HepG2 (cell line): ENCODE data around the gene TLE1. TPM values are rescaled to one million over a fixed set of nuclear protein-coding genes. Genes with fewer than 3 reads are reported as not detected.

Experiments used
- MTA1 ChIP-seq: sonication (generic); formaldehyde crosslinking; IDR thresholded peaks from 2 replicates; pipeline ENCODE4 v1.4.0; 2020; ENCODE audit warnings: missing genetic modification reagents, mild to moderate bottlenecking, borderline replicate concordance
- polyA plus RNA-seq, 8 experiments: library from polyadenylated mRNA; depleted of rRNA in 3 of 8; stranded (reverse) in 7 of 8; unstranded in 1 of 8; fragments of >200 nt; fragmentation: Illumina TruSeq in 4 of 8; extraction: Trizol in 4 of 8; gene quantifications; 2 replicates each; pipeline versions ENCODE4 v1.2.1 to v1.2.3, GENCODE V29; 2011 to 2016; ENCODE audit warnings: low read depth in 4 of 8, missing spikeins in 1 of 8, mixed read lengths in 1 of 8; ENCODE audit not compliant: insufficient read depth in 1 of 8
- total RNA-seq, 5 experiments: library from RNA; depleted of rRNA; stranded (reverse); fragments of >200 nt; fragmentation: Illumina TruSeq; extraction: Trizol; gene quantifications; 2 replicates each; pipeline ENCODE4 v1.2.3, GENCODE V29; 2016; ENCODE audit warnings: low read depth in 1 of 5
- TF ChIP-seq, protein P1 (sequence below): sonication (generic); formaldehyde crosslinking; IDR thresholded peaks from 2 replicates; pipeline ENCODE4 v1.5.0; 2020; ENCODE audit warnings: mild to moderate bottlenecking, missing genetic modification reagents, borderline replicate concordance
- TF ChIP-seq, protein P2 (sequence below): sonication (generic); IDR thresholded peaks from 2 replicates; pipeline ENCODE4 v1.6.1; 2016; ENCODE audit warnings: low read depth, borderline replicate concordance
- TF ChIP-seq, protein P3 (sequence below): sonication (generic); formaldehyde crosslinking; conservative IDR thresholded peaks from 2 replicates; pipeline ENCODE4 v1.4.0; 2020; ENCODE audit warnings: mild to moderate bottlenecking, missing genetic modification reagents, moderate library complexity
- TF ChIP-seq, protein P4 (sequence below): sonication (generic); formaldehyde crosslinking; IDR thresholded peaks from 2 replicates; pipeline ENCODE4 v1.4.0; 2020; ENCODE audit warnings: missing genetic modification reagents
- TF ChIP-seq, protein P5 (sequence below): sonication (generic); formaldehyde crosslinking; IDR thresholded peaks from 2 replicates; pipeline ENCODE4 v1.5.1; 2020; ENCODE audit warnings: mild to moderate bottlenecking, missing genetic modification reagents, moderate library complexity
- TF ChIP-seq, protein P6 (sequence below): IDR thresholded peaks from 2 replicates; pipeline ENCODE4 v1.6.1; 2012; ENCODE audit warnings: inconsistent platforms

The TLE1 gene
- total and polyA plus RNA-seq, 2 of the 13 experiments (the other 11 are each of a cell fraction or from before 2014, with no cell fraction given), result 35.9 to 109 TPM

DNA sequence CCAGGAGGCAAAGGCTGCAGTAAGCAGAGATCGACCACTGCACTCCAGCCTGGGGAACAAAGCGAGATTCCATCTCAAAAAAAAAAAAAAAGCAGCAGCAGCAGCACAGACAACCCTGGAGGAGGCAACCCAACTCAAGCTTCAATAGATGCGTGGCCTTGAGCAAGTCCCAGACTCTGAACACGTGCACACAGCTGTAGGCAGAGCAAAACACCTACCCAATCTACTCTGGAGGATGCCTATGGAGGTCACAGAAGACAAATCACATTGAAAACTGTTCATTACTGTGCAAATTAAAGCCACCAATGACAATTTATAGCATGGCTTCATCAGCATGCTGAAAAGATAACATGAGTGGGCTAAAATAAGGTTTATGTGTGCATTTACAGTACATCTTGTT is 7.2 kb downstream of the TLE1 start (continued):
- TF ChIP-seq, protein P1, sequence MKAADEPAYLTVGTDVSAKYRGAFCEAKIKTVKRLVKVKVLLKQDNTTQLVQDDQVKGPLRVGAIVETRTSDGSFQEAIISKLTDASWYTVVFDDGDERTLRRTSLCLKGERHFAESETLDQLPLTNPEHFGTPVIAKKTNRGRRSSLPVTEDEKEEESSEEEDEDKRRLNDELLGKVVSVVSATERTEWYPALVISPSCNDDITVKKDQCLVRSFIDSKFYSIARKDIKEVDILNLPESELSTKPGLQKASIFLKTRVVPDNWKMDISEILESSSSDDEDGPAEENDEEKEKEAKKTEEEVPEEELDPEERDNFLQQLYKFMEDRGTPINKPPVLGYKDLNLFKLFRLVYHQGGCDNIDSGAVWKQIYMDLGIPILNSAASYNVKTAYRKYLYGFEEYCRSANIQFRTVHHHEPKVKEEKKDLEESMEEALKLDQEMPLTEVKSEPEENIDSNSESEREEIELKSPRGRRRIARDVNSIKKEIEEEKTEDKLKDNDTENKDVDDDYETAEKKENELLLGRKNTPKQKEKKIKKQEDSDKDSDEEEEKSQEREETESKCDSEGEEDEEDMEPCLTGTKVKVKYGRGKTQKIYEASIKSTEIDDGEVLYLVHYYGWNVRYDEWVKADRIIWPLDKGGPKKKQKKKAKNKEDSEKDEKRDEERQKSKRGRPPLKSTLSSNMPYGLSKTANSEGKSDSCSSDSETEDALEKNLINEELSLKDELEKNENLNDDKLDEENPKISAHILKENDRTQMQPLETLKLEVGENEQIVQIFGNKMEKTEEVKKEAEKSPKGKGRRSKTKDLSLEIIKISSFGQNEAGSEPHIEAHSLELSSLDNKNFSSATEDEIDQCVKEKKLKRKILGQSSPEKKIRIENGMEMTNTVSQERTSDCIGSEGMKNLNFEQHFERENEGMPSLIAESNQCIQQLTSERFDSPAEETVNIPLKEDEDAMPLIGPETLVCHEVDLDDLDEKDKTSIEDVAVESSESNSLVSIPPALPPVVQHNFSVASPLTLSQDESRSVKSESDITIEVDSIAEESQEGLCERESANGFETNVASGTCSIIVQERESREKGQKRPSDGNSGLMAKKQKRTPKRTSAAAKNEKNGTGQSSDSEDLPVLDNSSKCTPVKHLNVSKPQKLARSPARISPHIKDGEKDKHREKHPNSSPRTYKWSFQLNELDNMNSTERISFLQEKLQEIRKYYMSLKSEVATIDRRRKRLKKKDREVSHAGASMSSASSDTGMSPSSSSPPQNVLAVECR, result peak; percentile 25; the same call in 1 of the 2 replicates
- TF ChIP-seq, protein P2, sequence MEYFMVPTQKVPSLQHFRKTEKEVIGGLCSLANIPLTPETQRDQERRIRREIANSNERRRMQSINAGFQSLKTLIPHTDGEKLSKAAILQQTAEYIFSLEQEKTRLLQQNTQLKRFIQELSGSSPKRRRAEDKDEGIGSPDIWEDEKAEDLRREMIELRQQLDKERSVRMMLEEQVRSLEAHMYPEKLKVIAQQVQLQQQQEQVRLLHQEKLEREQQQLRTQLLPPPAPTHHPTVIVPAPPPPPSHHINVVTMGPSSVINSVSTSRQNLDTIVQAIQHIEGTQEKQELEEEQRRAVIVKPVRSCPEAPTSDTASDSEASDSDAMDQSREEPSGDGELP, result 0 out of 2 replicates have a peak, but pooled peaks have one; percentile 34
- TF ChIP-seq, protein P3, sequence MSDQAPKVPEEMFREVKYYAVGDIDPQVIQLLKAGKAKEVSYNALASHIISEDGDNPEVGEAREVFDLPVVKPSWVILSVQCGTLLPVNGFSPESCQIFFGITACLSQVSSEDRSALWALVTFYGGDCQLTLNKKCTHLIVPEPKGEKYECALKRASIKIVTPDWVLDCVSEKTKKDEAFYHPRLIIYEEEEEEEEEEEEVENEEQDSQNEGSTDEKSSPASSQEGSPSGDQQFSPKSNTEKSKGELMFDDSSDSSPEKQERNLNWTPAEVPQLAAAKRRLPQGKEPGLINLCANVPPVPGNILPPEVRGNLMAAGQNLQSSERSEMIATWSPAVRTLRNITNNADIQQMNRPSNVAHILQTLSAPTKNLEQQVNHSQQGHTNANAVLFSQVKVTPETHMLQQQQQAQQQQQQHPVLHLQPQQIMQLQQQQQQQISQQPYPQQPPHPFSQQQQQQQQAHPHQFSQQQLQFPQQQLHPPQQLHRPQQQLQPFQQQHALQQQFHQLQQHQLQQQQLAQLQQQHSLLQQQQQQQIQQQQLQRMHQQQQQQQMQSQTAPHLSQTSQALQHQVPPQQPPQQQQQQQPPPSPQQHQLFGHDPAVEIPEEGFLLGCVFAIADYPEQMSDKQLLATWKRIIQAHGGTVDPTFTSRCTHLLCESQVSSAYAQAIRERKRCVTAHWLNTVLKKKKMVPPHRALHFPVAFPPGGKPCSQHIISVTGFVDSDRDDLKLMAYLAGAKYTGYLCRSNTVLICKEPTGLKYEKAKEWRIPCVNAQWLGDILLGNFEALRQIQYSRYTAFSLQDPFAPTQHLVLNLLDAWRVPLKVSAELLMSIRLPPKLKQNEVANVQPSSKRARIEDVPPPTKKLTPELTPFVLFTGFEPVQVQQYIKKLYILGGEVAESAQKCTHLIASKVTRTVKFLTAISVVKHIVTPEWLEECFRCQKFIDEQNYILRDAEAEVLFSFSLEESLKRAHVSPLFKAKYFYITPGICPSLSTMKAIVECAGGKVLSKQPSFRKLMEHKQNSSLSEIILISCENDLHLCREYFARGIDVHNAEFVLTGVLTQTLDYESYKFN (CRISPR knock-in tag), result 0 out of 2 replicates have a peak, but pooled peaks have one; percentile 10
- TF ChIP-seq MTA1, result no peak
- TF ChIP-seq, protein P4, sequence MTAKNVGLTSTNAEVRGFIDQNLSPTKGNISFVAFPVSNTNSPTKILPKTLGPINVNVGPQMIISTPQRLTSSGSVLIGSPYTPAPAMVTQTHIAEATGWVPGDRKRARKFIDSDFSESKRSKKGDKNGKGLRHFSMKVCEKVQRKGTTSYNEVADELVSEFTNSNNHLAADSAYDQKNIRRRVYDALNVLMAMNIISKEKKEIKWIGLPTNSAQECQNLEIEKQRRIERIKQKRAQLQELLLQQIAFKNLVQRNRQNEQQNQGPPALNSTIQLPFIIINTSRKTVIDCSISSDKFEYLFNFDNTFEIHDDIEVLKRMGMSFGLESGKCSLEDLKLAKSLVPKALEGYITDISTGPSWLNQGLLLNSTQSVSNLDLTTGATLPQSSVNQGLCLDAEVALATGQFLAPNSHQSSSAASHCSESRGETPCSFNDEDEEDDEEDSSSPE (CRISPR knock-in tag), result peak; percentile 53; the same call in 1 of the 2 replicates
- TF ChIP-seq, protein P5, sequence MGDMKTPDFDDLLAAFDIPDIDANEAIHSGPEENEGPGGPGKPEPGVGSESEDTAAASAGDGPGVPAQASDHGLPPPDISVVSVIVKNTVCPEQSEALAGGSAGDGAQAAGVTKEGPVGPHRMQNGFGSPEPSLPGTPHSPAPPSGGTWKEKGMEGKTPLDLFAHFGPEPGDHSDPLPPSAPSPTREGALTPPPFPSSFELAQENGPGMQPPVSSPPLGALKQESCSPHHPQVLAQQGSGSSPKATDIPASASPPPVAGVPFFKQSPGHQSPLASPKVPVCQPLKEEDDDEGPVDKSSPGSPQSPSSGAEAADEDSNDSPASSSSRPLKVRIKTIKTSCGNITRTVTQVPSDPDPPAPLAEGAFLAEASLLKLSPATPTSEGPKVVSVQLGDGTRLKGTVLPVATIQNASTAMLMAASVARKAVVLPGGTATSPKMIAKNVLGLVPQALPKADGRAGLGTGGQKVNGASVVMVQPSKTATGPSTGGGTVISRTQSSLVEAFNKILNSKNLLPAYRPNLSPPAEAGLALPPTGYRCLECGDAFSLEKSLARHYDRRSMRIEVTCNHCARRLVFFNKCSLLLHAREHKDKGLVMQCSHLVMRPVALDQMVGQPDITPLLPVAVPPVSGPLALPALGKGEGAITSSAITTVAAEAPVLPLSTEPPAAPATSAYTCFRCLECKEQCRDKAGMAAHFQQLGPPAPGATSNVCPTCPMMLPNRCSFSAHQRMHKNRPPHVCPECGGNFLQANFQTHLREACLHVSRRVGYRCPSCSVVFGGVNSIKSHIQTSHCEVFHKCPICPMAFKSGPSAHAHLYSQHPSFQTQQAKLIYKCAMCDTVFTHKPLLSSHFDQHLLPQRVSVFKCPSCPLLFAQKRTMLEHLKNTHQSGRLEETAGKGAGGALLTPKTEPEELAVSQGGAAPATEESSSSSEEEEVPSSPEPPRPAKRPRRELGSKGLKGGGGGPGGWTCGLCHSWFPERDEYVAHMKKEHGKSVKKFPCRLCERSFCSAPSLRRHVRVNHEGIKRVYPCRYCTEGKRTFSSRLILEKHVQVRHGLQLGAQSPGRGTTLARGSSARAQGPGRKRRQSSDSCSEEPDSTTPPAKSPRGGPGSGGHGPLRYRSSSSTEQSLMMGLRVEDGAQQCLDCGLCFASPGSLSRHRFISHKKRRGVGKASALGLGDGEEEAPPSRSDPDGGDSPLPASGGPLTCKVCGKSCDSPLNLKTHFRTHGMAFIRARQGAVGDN (CRISPR knock-in tag), result peak; percentile 47; the same call in 1 of the 2 replicates
- TF ChIP-seq, protein P6, sequence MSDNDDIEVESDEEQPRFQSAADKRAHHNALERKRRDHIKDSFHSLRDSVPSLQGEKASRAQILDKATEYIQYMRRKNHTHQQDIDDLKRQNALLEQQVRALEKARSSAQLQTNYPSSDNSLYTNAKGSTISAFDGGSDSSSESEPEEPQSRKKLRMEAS, result peak; percentile 80
